HG03575 (cell line): ENCODE measurements around the gene PEMT.

Experiments
- ATAC-seq: cut with Tn5 transposase; IDR thresholded peaks from one replicate; pipeline ENCODE4 v1.9.1; 2021; ENCODE audit not compliant: unreplicated experiment, insufficient number of reproducible peaks, low FRiP score; ENCODE audit errors: extremely low read depth

The PEMT gene

DNA sequence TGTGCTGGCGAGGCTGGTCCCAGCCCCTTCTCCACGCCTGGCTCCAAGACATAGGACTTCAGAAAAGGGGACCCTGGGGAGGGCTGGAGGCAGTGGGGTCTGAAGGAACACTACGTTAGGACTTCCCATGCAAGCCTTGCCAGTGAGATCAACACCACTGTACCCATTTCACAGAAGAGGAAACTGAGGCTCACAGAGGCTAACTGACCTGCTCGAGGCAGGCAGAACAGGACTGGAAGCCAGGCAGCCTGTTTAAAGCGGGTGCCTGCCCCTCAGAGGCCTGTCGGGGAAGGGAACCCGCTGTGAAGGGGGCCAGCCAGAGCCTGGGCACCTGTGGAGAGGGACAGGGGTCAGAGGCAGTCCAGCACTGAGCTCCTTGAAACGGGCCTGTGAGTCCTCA lies 32.3 kb downstream of the PEMT start:
- ATAC-seq = no peak

DNA sequence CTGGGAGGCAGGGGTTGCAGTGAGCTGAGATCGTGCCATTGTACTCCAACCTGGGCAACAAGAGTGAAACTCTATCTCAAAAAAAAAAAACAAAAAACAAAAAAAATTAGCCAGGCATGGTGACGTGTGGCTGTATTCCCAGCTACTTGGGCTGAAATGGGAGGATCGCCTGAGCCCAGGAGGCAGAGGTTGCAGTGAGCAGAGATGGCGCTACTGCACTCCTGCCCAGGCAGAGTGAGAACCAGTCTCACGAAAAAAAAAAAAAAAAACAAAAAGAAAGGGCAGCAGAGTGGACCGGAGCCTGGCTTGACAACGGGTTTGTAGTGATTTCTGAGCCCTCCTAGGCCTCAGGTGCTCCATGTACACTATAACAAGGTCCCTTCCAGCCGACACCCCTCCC lies 33.1 kb downstream of the PEMT start:
- no peak for ATAC-seq

DNA sequence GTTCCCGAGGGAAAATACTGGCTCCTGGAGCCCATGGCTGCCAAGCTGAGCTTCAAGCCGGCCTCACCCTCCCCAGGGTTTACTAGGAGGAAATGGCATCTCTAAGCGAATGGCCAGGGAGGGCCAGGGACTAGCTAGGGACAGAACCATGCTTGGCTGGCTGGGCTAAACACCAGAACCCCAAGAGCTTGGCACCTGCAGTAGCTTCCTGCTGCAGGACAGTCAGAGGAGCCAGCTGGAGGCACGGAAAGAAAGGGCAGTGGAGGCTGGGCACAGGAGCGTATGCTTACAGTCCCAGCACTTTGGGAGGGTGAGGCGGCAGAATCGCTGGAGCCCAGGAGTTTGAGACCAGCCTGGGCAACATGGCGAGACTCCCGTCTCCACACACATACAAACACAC lies 33.7 kb downstream of the PEMT start:
- no peak for ATAC-seq

DNA sequence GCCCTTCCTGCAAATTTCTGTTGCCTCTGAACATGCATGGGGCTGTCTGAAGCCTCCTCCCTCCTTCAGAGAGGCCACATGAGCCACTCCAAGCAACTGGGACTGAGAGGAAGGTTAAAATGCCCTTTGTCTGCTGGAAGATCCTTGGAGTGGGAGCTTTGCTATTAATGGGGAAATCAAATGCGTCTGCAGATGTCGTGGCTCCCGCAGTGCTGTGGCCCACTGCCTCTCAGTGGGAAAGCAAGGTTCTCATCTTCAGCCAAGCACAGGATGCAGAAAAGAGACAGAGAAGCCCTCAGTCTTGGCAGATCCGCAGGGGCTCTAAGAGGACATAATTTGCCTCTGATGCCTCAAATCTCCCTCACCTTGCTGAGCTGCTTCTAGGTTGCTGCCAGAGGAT lies 34.8 kb downstream of the PEMT start:
- no peak for ATAC-seq

DNA sequence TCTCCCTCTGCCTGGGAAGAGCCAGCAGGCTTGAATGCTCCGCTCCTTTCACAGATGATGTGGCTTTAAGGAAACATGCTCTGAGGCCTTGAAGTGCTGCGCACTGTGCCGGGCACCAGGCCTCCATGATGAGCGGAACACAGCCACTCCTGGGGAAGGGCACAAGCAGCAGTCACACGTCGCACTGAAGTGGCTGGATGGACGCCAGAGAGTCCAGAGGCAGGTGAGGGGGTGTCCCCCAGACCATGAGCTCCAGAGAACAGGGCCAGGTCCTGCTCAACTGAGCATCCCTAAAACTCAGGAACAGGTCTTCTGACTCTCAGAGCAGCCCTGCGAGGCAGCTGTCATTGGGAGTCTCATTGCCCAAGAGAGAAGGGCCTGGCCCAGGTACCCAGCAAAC lies 35.6 kb downstream of the PEMT start:
- no peak for ATAC-seq

DNA sequence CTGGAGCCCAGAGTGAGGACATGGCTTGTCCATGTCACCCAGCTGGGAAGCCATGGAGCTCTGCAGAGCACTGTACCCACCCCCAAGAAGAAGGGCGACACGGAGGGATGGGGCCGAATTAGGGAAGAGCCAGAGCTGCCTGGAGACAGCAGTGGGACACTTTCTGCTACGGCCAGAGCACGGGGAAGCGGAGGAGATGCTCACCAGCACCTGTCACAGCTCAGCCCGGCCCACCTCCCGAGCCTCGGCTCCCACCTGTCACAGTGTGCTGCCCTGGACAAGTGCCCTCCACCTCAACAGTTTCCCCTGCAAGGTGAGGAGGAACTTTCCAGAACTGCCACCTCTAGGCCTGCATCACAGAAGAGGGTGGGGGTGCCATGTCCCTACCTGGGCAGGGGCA lies 36.4 kb downstream of the PEMT start:
- no peak for ATAC-seq

DNA sequence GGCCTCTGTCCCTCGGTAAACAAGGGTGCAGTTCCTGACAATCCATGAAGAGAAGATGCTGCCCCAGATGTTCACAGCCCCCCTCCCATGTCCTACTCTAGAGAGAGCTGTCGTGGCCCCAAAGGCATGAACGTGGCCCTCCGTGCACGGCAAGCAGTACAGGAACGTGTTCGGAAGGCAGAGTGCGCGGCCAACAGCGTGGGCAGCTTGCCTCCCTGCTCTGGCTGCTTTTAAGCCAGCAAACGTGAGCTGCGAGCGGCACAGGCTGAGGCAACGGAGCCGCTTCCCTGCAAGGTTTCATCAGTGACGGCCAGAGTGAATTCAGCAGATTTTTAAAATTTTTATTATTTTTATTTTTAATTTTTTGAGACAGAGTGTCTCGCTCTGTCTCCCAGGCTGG lies 37.2 kb downstream of the PEMT start:
- ATAC-seq = no peak

DNA sequence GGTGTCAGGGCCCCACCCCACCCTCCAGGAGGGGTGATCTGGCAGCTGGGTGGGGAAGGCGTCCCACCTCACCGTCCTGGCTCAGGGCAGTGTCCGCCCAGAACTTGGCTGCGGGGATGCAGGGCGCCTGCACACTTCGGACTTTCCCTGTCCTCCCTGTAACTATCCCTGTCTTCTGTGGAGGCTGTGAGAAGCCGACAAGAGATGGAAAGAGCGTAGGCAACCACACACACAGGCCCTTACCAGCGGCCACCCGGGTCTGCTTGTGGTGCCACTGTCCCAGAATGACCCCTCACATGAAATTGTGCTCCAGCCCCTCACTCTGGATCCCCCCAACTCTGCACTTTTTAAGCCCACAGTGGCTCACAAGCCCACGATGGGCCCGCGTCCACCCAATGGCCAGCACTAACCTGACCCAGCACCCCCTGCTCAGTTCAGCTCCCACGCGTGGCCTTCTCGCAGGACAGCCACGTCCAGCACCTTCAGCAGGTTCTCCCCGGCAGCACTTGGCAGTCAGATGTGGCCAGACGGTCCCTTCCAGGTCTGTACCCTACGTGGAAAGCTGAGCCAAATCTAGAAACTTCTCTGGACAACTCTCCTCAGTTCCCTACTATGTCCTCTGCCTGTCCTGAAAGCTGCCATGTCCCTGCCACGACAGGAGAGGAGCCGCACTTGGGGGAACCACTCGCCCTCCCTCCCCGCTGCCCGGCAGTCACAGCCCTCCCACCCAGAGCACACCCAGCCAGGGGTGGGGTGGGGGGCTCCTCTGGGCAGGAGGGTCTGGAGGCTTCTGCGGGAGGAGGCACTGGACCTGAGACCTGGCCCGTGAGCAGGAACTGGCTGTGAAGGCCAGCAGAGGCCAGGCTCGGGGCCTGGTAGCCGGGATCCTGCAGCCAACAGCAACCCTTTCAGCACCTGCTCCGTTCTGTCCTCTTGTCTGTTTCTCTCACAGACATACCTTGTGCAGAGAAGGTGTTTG lies 38.0 kb downstream of the PEMT start:
- ATAC-seq = no peak

DNA sequence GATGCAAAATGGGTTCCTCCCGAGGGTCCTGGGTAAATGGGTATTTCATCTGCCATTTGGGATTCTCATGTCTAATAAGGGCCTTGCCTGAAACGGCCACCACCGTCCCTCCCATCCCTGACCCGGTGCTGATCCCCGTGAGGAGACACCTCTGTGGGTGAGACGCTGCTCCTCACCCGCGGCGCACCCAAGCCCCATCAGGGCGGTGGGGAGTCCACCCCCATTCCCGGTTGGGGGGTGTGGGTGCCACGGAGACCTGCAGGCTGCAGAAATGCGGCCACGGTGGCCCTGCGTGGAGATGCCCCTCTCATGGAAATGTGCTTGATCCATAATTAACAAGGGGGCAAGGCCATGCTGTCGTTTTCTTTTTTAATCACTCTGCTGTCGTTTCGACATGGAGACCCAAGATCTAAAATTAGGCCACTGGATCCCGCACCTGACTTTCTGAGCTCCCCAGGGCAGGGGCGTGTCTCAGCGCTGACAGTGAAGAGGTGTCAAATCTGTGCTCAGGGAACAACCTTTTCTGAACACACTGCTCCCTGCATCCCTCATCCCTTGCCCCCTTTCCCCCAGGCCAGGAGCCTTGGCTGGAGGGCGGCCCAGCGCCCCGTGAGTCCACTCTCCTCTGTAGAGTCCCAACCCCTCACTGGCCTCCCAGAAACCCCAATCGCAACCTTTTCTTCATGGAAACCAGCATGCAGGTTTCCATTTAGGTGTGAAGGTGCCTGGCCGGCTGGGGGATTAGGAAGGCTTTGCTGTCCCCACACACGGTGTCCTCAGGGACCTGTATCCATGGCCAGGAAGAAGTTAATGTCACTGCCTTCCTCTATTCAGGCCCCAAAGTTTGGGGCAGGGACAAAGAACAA lies 38.9 kb downstream of the PEMT start:
- ATAC-seq = no peak

DNA sequence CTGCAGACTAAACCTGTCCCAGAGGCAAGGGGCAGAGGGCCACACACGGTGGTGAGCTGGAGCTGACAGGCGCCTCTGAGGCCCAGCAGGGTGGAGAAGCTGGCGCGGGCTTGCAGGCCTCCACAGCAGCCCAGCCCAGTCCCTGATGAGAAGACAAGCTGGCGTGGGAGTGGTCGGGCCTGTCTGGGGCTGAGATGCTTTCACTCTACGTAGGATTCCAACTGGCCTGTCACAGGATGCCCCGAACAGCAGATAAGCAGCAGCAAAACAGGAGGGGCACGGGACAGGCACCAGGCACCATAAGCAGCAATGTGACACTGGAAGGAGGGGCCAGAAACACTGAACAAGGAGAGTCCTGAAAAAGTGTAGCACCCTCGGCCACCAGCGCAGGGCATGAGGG lies 40.1 kb downstream of the PEMT start:
- no peak for ATAC-seq

DNA sequence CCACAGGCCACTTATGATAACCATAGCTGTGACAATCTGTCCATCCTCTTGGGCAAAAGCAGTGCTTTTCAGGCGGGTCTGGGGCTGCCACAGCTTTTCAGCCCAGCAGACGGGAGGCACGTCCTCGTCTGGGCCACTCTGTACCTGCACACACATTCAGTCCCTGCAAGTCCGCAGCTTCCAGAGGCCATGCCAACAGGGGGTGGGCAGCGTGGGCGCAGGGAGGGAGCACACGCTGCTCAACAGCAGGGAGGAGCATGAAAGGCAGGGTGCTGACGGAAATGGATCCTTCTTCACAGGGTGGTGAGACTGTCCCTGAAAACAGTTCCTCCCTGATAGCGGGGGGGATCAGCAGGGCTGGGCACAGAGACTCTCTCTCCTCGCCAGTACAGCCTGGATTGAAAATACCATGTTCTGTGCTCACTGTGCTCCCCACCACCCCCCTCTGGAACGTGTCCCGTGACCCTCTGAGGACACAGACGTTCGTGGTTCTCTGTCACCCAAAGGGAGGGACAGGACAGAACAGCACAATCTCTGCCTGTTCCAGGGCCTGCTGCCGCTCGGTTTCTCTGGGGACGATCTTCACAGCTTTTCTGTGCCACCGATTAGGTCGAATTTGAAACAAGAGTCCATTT lies 41.7 kb downstream of the PEMT start:
- ATAC-seq = no peak

DNA sequence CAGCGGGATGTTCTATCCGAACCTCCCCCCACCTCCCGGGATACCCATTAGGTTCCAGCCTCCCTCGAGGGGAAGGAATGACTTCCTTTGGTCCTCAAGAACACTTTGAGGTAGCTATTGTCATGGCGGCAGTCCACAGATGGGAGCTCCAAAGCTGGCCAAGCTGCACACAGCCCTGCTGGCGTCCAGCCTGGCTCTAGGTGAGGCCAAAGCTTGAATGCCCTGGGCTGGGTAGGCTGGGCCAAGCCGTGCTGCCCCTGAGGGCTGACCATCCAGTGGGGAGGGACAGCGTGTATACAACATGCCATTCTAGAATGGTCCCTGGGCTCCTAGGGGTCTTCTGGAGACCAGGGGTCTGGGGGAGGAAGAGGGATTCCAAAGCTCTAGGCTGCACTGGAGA lies 43.5 kb downstream of the PEMT start:
- ATAC-seq = no peak

DNA sequence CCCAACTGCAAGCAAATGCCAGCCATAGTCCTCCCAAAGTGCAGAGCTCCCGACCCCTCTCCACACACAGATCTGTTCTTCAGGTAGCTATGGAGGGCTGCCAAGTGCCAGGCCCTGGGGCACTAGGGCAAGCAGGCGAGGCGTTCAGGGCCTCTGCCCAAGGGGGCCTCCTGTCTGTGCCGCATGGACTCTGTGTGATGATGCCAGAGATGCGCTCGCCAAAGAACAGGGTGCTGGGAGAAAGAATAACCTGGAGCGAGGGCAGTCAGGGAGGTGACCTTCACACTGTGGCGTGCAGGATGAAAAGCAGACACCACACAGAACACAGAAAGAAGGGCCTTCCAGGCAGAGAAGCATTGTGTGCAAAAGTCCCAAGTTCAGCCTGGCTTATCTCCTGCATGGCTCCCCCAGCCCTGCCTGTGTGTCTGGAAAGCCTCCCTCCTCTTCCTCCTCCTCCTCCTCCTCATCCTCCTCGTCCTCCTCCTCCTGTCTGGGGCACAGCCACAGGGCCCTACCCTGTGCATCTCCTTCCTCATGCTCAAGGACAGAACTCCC lies 44.2 kb downstream of the PEMT start:
- ATAC-seq = no peak

DNA sequence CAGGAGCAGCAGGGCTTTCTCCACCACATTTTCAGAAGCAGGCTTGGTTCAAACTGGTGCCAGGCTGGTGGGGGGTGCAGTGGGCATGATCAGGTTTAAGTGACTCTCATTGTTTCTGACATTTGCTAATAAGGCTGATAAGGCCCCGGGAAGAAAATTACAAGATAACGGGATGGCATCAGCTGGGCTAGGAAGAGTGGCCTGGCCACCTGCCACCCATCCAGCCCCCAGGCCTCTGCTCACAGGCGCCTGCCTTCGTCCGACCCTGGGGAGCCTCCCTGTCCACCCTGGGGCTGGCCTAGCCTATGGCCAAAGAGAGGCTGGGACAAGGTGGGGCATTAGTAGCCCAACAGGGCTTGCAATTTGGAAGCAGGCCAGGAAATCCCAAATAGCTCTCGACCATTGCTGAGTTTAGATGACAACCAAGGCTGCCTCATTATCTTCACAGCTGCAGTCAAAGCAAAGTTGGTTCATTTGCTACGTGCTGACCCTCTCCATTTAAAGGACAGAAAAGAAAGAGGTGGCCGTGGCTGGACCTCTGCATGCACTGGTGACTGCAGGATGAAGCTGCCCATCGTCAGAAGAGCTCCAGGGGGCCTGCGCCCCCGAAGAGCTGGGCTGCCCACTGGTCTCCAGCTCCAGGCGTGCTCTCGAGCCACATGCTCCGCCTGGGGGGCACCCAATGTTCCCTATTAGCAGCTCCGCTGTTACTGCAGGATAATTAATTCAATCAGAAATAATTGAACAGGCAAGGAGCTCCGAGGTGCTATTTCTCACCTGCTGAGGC lies 44.9 kb downstream of the PEMT start:
- no peak for ATAC-seq

DNA sequence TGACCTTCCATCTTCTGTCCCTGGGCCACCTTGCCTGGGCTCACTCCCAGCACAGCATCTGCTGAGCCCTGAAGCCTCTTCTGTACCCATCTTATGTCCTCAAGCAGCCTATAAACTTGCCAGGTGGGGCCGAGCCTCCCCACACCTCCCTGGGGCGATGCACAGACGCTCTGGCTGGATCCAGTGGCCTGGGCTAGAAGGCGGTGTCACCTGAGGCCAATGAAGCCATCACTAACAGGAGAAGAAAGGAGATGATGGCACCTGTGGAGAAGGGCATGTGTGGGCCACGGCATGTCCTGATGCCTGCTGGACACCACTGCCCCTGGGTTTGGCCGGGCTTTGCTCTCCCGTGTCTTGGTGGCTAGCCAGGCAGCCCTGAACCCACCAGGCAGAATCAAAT lies 45.5 kb downstream of the PEMT start:
- no peak for ATAC-seq

DNA sequence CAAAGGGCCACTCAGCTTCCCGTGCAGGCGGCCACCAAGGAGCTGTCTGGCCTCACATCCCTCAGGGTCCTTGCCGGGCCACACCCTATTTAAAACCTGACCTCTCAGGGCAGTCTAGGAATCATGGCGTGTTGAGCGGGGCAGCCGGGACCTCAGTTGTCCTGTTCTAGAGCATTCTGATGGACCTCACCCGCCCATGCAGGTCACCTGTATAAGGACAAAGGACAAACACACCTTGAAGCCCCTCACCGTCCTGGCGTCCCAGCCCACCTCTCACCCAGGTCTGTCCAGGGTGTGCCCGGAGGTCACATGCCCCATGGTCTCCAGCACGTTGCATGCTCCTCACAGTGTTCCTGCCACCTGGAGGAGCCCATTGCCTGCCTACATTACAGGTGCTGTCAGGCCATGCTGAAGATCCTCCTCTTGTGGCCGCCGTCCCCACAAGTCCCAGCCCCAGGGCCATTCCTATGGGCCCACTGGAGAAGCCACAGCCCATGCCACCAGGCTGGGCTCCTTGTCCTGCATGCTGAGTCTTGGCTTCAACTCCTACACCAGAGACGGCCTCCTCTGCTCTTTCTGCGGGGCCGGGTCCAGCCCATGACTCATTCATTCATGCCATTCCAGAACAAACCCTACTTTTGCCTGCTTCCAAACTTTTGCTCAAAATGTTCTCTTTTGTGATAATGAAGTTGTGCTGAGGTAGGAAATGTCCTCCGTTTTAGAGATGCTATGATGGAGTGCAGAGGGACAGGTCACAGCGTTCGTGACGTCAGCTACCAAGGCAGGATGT lies 46.3 kb downstream of the PEMT start:
- ATAC-seq = no peak

DNA sequence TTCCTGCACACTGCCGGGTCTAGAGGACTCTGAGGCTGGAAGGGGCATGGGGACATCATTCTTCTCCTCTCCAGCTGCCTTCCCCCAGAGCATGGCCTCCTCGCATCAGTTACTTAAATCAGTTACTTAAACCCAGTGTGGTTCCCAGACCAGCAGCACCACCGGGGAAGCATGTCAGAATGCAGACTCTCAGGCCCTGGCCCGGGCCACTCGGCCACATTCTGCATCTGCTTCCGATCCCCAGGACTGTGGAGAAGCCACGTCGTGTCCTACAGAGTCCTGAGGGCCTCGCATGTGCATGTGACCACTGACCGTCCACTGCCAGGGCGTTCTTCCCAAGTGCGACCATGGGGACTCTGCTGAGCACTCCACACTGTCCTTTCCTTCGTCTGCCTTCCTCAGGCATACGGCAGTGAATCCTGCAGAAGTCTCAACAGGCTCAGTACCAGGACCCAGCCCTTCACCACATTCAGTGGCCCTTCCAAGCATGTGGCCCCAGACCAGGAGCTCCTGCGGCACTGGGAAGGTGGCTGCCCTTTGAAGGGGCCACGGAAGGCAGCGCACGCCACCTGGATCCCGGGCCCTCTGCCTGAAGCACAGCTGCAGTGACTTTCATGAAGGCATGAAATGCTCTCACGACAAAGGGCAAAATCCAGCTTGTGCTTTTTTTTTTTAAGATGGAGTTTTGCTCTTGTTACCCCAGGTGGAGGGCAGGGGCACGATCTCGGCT lies 48.4 kb downstream of the PEMT start:
- no peak for ATAC-seq
